IPS-20b (cell line): ENCODE results near the gene ACADS.
"Not testable (repeated sequence)": the region's sequence is repeated elsewhere in the genome, so short reads cannot be mapped to it uniquely, and the experiment has no call there.

Source experiments
- H3K27ac ChIP-seq: one replicate; pipeline ENCODE4 v1.5.1; 2013; ENCODE audit warnings: low read length
- H3K27me3 ChIP-seq: 2 replicates; pipeline ENCODE4 v1.6.1; 2013; ENCODE audit warnings: mild to moderate bottlenecking, low read length, inconsistent platforms; ENCODE audit not compliant: insufficient read depth
- H3K36me3 ChIP-seq: 2 replicates; pipeline ENCODE4 v1.6.1; 2013; ENCODE audit warnings: low read depth, mild to moderate bottlenecking, inconsistent platforms, low read length, moderate library complexity; ENCODE audit not compliant: insufficient read depth
- H3K4me1 ChIP-seq: 2 replicates; pipeline ENCODE4 v1.6.1; 2013; ENCODE audit warnings: mild to moderate bottlenecking, control low read depth, inconsistent platforms, low read length, moderate library complexity; ENCODE audit not compliant: insufficient read depth
- H3K4me3 ChIP-seq: 2 replicates; pipeline ENCODE4 v1.5.1; 2013; ENCODE audit warnings: mild to moderate bottlenecking, low read length, inconsistent platforms
- H3K9ac ChIP-seq: 2 replicates; pipeline ENCODE4 v1.6.1; 2013; ENCODE audit warnings: low read depth, mild to moderate bottlenecking, inconsistent platforms, low read length, moderate library complexity
- H3K9me3 ChIP-seq: 2 replicates; pipeline ENCODE4 v1.6.1; 2013; ENCODE audit warnings: mild to moderate bottlenecking, low read depth, low read length, inconsistent platforms; ENCODE audit not compliant: insufficient read depth

ACADS gene

DNA sequence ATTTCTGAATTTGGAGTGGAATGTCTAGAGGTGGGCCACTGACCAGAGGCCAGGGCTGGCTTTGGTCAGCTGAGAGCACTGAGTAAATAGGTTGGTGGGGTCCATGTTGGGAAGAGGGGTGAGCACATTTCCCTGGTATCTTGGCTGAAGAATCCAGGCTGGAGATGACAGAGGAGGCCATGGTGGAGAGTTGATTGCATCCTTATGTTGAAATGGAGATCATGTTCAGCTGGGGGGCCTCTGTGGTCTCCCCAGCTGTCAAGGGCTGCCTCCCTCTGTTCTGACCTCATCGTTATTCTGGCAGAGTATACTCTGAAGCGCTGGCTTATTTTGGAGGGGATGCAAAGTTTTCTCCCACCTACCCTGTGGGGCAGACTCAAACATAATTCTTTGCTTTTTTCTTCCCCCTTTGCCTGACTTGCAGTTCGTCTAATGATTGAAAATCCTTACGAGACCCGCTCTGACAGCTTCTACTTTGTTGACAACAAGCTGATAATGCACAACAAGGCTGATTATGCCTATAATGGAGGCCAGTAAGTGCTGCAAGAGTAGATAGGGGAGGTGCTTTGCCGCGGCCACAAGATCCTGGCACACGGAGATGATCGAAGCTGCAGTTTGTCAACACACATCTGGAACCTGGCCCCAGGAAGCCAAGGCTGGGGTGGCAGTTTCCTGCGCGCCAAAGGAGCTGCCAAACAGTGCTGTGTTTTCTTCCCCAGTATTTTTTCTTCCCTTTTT is 6.0 kb upstream of the ACADS start:
- no peaks in the 10 kb centered on the region for H3K9me3 ChIP-seq

GRCh38 chr12:120720234-120720986 is 5.2 kb upstream of the ACADS start:
- no peak overlapping the region for H3K4me3 ChIP-seq
- H3K9me3 ChIP-seq, result no peaks in the 10 kb centered on the region
- H3K27ac ChIP-seq, result no peak overlapping the region
- no peaks in the 10 kb centered on the region for H3K27me3 ChIP-seq
- no peaks in the 10 kb centered on the region for H3K4me1 ChIP-seq
- no peak overlapping the region for H3K9ac ChIP-seq
- peaks cover 92% of the 10 kb centered on the region for H3K36me3 ChIP-seq

More for the DNA sequence above, 6.0 kb upstream of the ACADS start:
- no peak overlapping the region for H3K27ac ChIP-seq
- no peaks in the 10 kb centered on the region for H3K27me3 ChIP-seq
- H3K36me3 ChIP-seq, result peaks cover 98% of the 10 kb centered on the region
- H3K9ac ChIP-seq, result no peak overlapping the region
- no peak overlapping the region for H3K4me3 ChIP-seq
- H3K4me1 ChIP-seq, result no peaks in the 10 kb centered on the region

GRCh38 chr12:120720987-120721801 is 4.4 kb upstream of the ACADS start:
- Histone ChIP-seq H3K9ac (no peak overlapping the region), H3K27ac (no peak overlapping the region), H3K4me3 (no peak overlapping the region), H3K36me3 (peaks cover 85% of the 10 kb centered on the region), H3K27me3 (peaks cover 3% of the 10 kb centered on the region; the same call in 1 of the 2 replicates), H3K9me3 (no peaks in the 10 kb centered on the region), H3K4me1 (no peaks in the 10 kb centered on the region)

DNA sequence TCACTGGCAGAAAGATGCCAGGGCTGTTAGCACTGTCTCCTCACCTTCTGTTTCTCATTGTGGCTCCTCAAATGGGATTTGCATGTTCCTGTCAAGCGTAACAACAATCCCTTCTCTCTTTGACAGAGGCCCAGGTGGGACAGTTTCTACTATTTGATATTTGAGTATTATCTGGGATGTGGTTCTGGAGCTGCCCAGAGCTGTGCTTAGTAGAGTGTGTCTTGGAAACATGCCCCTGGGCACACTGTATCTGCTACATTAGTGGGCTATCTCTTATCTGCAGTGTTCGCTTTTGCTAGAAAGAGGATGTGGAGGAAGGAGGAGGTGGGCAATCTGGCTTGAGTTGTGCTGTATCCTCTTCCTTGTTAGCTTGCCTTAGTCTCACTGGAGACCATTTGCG is 3.8 kb upstream of the ACADS start:
- Histone ChIP-seq H3K4me1 (no peaks in the 10 kb centered on the region), H3K36me3 (peaks cover 78% of the 10 kb centered on the region)

DNA sequence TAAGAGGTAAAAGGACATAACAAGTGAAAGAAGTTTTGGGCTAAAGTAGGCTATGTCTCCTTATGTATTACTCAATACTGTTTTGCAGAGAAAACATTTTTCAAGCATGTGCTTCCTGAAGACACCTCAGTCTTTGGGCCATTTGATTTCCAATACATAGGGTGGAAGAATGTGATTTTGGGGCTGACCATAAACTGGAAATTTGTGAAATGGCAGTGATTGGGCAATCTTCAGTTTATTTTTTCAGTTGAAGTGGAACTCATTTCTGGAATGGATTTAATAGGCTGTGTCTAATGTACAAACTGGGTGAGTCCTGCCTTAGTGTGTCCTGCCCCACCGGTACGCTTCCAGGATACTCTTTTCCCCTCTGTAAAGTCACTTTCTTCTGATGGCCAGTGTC is 2.8 kb upstream of the ACADS start:
- Histone ChIP-seq H3K27me3 (peaks cover 11% of the 10 kb centered on the region; the same call in 1 of the 2 replicates), H3K36me3 (peaks cover 69% of the 10 kb centered on the region), H3K4me3 (no peak overlapping the region)

More for the DNA sequence above, 3.8 kb upstream of the ACADS start:
- H3K27ac ChIP-seq, result no peak overlapping the region
- H3K9me3 ChIP-seq, result no peaks in the 10 kb centered on the region
- H3K27me3 ChIP-seq, result peaks cover 10% of the 10 kb centered on the region; the same call in 1 of the 2 replicates
- no peak overlapping the region for H3K9ac ChIP-seq
- no peak overlapping the region for H3K4me3 ChIP-seq

DNA sequence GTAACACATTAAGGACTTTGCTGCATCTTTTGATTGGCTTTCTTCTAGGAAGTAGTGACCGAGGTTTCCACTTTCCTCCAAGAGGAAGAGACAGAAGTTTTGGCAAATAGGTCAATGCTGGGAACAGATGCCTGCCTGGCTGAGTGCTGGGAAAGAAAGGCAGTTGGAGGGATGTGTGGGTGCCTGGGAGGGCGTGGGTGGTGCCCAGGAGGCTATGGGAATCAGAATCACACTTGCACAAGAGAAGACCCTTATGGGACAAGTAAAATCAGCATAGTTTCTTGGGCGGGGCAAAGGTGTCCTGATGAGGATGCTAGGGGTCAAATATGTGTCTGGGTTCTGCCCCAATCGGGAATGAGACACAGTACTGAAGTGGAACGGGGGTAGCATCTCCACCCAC is 906 bp upstream of the ACADS start:
- peak overlapping the region; percentile 81 for H3K4me3 ChIP-seq
- no peaks in the 10 kb centered on the region for H3K4me1 ChIP-seq
- H3K9me3 ChIP-seq, result no peaks in the 10 kb centered on the region
- peak overlapping the region; percentile 66; the same call in 1 of the 2 replicates for H3K9ac ChIP-seq
- peaks cover 50% of the 10 kb centered on the region for H3K36me3 ChIP-seq
- H3K27me3 ChIP-seq, result peaks cover 11% of the 10 kb centered on the region; the same call in 1 of the 2 replicates
- H3K27ac ChIP-seq, result no peak overlapping the region

More for the DNA sequence above, 2.8 kb upstream of the ACADS start:
- Histone ChIP-seq H3K27ac (no peak overlapping the region), H3K9ac (no peak overlapping the region), H3K9me3 (no peaks in the 10 kb centered on the region), H3K4me1 (no peaks in the 10 kb centered on the region)

GRCh38 chr12:120725151-120725658 is 421 bp upstream of the ACADS start:
- peaks cover 47% of the 10 kb centered on the region for H3K36me3 ChIP-seq
- no peaks in the 10 kb centered on the region for H3K9me3 ChIP-seq
- no peaks in the 10 kb centered on the region for H3K4me1 ChIP-seq
- H3K27me3 ChIP-seq, result peaks cover 11% of the 10 kb centered on the region; the same call in 1 of the 2 replicates
- peak overlapping the region; percentile 81 for H3K4me3 ChIP-seq
- H3K9ac ChIP-seq, result peak overlapping the region; percentile 66; the same call in 1 of the 2 replicates
- H3K27ac ChIP-seq, result no peak overlapping the region

DNA sequence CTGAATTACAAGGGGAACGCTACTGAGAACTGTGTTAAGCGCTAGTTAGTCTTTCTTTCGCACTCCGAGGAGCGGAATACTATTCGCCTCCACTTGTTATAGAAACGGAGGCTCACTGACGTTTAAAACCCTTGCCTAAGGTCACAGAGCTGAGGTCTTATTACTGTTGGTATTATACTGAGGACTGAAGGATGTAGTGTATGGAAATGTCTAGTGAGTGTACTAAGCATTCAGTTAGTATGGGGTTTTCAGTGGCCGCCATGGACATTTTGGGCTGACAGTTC is 826 bp downstream of the ACADS start:
- Histone ChIP-seq H3K36me3 (peaks cover 40% of the 10 kb centered on the region), H3K4me3 (peak overlapping the region; percentile 81; the same call in 1 of the 2 replicates), H3K4me1 (no peaks in the 10 kb centered on the region), H3K27ac (no peak overlapping the region), H3K27me3 (peaks cover 11% of the 10 kb centered on the region; the same call in 1 of the 2 replicates), H3K9ac (0 out of 2 replicates have a peak overlapping the region, but pooled peaks have one; percentile 78), H3K9me3 (no peaks in the 10 kb centered on the region)

- Histone ChIP-seq H3K27ac (no peak overlapping the region), H3K4me3 (no peak overlapping the region), H3K9me3 (no peaks in the 10 kb centered on the region), H3K27me3 (peaks cover 11% of the 10 kb centered on the region; the same call in 1 of the 2 replicates), H3K9ac (no peak overlapping the region), H3K36me3 (peaks cover 34% of the 10 kb centered on the region), H3K4me1 (no peaks in the 10 kb centered on the region)
Observed at GRCh38 chr12:120726961-120727360, 1.3 kb downstream of the ACADS start.

DNA sequence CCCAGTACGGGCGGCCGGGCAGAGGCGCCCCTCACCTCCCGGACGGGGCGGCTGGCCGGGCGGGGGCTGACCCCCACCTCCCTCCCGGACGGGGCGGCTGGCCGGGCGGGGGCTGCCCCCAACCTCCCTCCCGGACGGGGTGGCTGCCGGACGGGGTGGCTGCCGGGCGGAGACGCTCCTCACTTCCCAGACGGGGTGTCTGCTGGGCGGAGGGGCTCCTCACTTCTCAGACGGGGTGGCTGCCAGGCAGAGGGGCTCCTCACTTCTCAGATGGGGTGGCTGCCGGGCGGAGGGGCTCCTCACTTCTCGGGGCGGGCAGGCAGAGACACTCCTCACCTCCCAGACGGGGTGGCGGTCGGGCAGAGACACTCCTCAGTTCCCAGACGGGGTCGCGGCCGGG is 6.6 kb downstream of the ACADS start:
- not testable (repeated sequence) for H3K4me3 ChIP-seq, H3K27ac ChIP-seq, H3K27me3 ChIP-seq, H3K9ac ChIP-seq, H3K36me3 ChIP-seq, H3K4me1 ChIP-seq, H3K9me3 ChIP-seq

DNA sequence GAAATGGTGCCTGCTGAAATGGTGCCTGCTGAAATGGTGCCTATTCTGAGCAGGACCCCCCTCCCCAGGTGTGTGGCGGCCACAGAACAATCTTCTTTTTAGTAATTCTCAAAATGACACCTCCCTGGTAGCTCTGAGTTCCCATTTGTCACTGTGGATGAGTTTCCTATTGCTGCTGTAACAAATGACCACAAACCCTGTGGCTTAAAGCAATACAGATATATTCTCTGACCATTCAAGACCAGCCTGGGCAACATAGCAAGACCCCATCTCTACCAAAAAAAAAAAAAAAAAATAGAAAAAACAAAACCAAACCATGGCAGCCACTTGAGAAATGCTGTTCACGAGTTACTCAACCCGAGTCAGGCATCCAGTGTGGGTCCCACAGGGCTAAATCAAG is 7.9 kb downstream of the ACADS start:
- no peaks in the 10 kb centered on the region for H3K4me1 ChIP-seq

More for the DNA sequence above, 7.9 kb downstream of the ACADS start:
- H3K27me3 ChIP-seq, result no peaks in the 10 kb centered on the region
- H3K27ac ChIP-seq, result no peak overlapping the region
- H3K4me3 ChIP-seq, result no peak overlapping the region
- H3K36me3 ChIP-seq, result 0 out of 2 replicates have a peak, but pooled peaks cover 7% of the 10 kb centered on the region
- no peaks in the 10 kb centered on the region for H3K9me3 ChIP-seq
- no peak overlapping the region for H3K9ac ChIP-seq
